Karpas-422 (cell line): ENCODE measurements around the gene OXER1. TPM values are rescaled to one million over a fixed set of nuclear protein-coding genes. Genes with fewer than 3 reads are reported as not detected.

Source experiments
- DNase-seq: peaks from one replicate; pipeline ENCODE4 v3.0.0-alpha.2; 2015
- H2AFZ ChIP-seq: fragments of 200-600 bp; sonication (generic); 2 replicates; pipeline ENCODE4 v1.6.1; 2014; ENCODE audit warnings: antibody characterized with exemption, low read length, mixed read lengths
- H3K27ac ChIP-seq: fragments of 200-600 bp; sonication (generic); 2 replicates; pipeline ENCODE4 v1.5.1; 2014; ENCODE audit warnings: mild to moderate bottlenecking, low read length, moderate library complexity
- H3K27me3 ChIP-seq: fragments of 200-600 bp; sonication (generic); 2 replicates; pipeline ENCODE4 v1.6.1; 2014; ENCODE audit warnings: low read length, mixed read lengths
- H3K36me3 ChIP-seq: fragments of 200-600 bp; sonication (generic); 2 replicates; pipeline ENCODE4 v1.6.1; 2014; ENCODE audit warnings: low read length, mixed read lengths; ENCODE audit not compliant: insufficient read depth
- H3K4me1 ChIP-seq: fragments of 200-600 bp; sonication (generic); 2 replicates; pipeline ENCODE4 v1.6.1; 2014; ENCODE audit warnings: mild to moderate bottlenecking, low read length, mixed read lengths
- H3K4me2 ChIP-seq: fragments of 200-600 bp; sonication (generic); 2 replicates; pipeline ENCODE4 v1.6.1; 2014; ENCODE audit warnings: low read length, low read depth, mild to moderate bottlenecking; ENCODE audit not compliant: poor library complexity, severe bottlenecking
- H3K4me3 ChIP-seq: fragments of 200-600 bp; sonication (generic); 2 replicates; pipeline ENCODE4 v1.5.1; 2014; ENCODE audit warnings: mild to moderate bottlenecking, antibody characterized with exemption, low read length, mixed read lengths
- H3K79me2 ChIP-seq: fragments of 200-600 bp; sonication (generic); 2 replicates; pipeline ENCODE4 v1.6.1; 2014; ENCODE audit warnings: mild to moderate bottlenecking, low read length, mixed read lengths
- H3K9ac ChIP-seq: fragments of 200-600 bp; sonication (generic); 2 replicates; pipeline ENCODE4 v1.6.0; 2014; ENCODE audit warnings: low read length
- H3K9me2 ChIP-seq: fragments of 200-600 bp; sonication (generic), shearing (Covaris generic); replicated peaks from 2 replicates; pipeline ENCODE4 v1.6.0; 2014; ENCODE audit warnings: mild to moderate bottlenecking, low read length, moderate library complexity; ENCODE audit not compliant: insufficient read depth
- H3K9me3 ChIP-seq: fragments of 300-700, 200-600 bp; sonication (generic); 2 replicates; pipeline ENCODE4 v1.6.1; 2014; ENCODE audit warnings: low read length, mixed read lengths
- H4K20me1 ChIP-seq: fragments of 200-600 bp; sonication (generic); 2 replicates; pipeline ENCODE4 v1.6.1; 2014; ENCODE audit warnings: mild to moderate bottlenecking, antibody characterized with exemption, low read length, low read depth; ENCODE audit not compliant: insufficient read depth
- total RNA-seq: library from RNA; depleted of rRNA; stranded (reverse); fragments of >200 nt; shearing (Covaris generic); gene quantifications from 2 replicates; pipeline ENCODE4 v1.2.3, GENCODE V29; 2014; ENCODE audit warnings: low replicate concordance

OXER1 gene
- total RNA-seq, 1 experiment from 2014 or later = not detected

GRCh38 chr2:42725657-42726056, 38.3 kb downstream of the OXER1 start:
- H3K9me3 ChIP-seq = 0 out of 2 replicates have a peak, but pooled peaks cover 3% of the 10 kb centered on the region
- peaks cover 48% of the 10 kb centered on the region for H3K79me2 ChIP-seq
- no peak overlapping the region for H3K4me3 ChIP-seq
- no peaks in the 10 kb centered on the region for H3K27me3 ChIP-seq
- H3K9ac ChIP-seq = no peak overlapping the region
- no peak overlapping the region for H3K4me2 ChIP-seq
- no peaks in the 10 kb centered on the region for H3K9me2 ChIP-seq
- no peak for DNase-seq
- H4K20me1 ChIP-seq = no peaks in the 10 kb centered on the region
- H3K4me1 ChIP-seq = no peaks in the 10 kb centered on the region
- peaks cover 62% of the 10 kb centered on the region for H3K36me3 ChIP-seq
- no peak overlapping the region for H3K27ac ChIP-seq
- H2AFZ ChIP-seq = no peak overlapping the region

- Histone ChIP-seq H3K4me1 (no peaks in the 10 kb centered on the region), H3K79me2 (peaks cover 40% of the 10 kb centered on the region), H3K36me3 (peaks cover 54% of the 10 kb centered on the region), H3K27me3 (no peaks in the 10 kb centered on the region), H3K4me2 (no peak overlapping the region), H3K9me2 (no peaks in the 10 kb centered on the region), H3K9ac (no peak overlapping the region), H3K27ac (no peak overlapping the region), H4K20me1 (no peaks in the 10 kb centered on the region), H3K4me3 (no peak overlapping the region), H2AFZ (no peak overlapping the region), H3K9me3 (no peaks in the 10 kb centered on the region)
- no peak for DNase-seq
Measured at GRCh38 chr2:42724886-42725285, 39.0 kb downstream of the OXER1 start.

GRCh38 chr2:42723465-42723864, 40.5 kb downstream of the OXER1 start:
- H3K9me3 ChIP-seq = no peaks in the 10 kb centered on the region
- no peak overlapping the region for H3K4me2 ChIP-seq
- DNase-seq = no peak
- H3K27ac ChIP-seq = no peak overlapping the region
- no peaks in the 10 kb centered on the region for H3K4me1 ChIP-seq
- peaks cover 28% of the 10 kb centered on the region for H3K79me2 ChIP-seq
- peaks cover 48% of the 10 kb centered on the region for H3K36me3 ChIP-seq
- H3K9me2 ChIP-seq = no peaks in the 10 kb centered on the region
- H4K20me1 ChIP-seq = no peaks in the 10 kb centered on the region
- H3K27me3 ChIP-seq = no peaks in the 10 kb centered on the region
- H3K9ac ChIP-seq = no peak overlapping the region
- no peak overlapping the region for H2AFZ ChIP-seq
- no peak overlapping the region for H3K4me3 ChIP-seq

GRCh38 chr2:42722320-42723190, 41.4 kb downstream of the OXER1 start:
- peaks cover 21% of the 10 kb centered on the region; the same call in 1 of the 2 replicates for H3K79me2 ChIP-seq
- no peak overlapping the region for H3K9ac ChIP-seq
- H3K4me3 ChIP-seq = no peak overlapping the region
- no peaks in the 10 kb centered on the region for H3K4me1 ChIP-seq
- H4K20me1 ChIP-seq = no peaks in the 10 kb centered on the region
- H3K27ac ChIP-seq = no peak overlapping the region
- no peaks in the 10 kb centered on the region for H3K9me2 ChIP-seq
- no peak overlapping the region for H3K4me2 ChIP-seq
- H3K27me3 ChIP-seq = no peaks in the 10 kb centered on the region
- no peak for DNase-seq
- H3K36me3 ChIP-seq = peaks cover 40% of the 10 kb centered on the region
- H2AFZ ChIP-seq = no peak overlapping the region
- H3K9me3 ChIP-seq = no peaks in the 10 kb centered on the region

- H3K36me3 ChIP-seq = peaks cover 38% of the 10 kb centered on the region
- no peaks in the 10 kb centered on the region for H3K27me3 ChIP-seq
- H2AFZ ChIP-seq = no peak overlapping the region
- H3K4me1 ChIP-seq = no peaks in the 10 kb centered on the region
- DNase-seq = no peak
- no peak overlapping the region for H3K4me2 ChIP-seq
- H4K20me1 ChIP-seq = no peaks in the 10 kb centered on the region
- no peaks in the 10 kb centered on the region for H3K9me2 ChIP-seq
- no peak overlapping the region for H3K4me3 ChIP-seq
- H3K27ac ChIP-seq = no peak overlapping the region
- no peak overlapping the region for H3K9ac ChIP-seq
- no peaks in the 10 kb centered on the region for H3K9me3 ChIP-seq
- H3K79me2 ChIP-seq = peaks cover 16% of the 10 kb centered on the region; the same call in 1 of the 2 replicates
Measured at GRCh38 chr2:42721898-42722297, 42.0 kb downstream of the OXER1 start.

GRCh38 chr2:42714686-42715085, 49.2 kb downstream of the OXER1 start:
- no peak for DNase-seq
- no peak overlapping the region for H3K4me2 ChIP-seq
- peaks cover 13% of the 10 kb centered on the region for H3K36me3 ChIP-seq
- H4K20me1 ChIP-seq = no peaks in the 10 kb centered on the region
- H3K9me2 ChIP-seq = no peaks in the 10 kb centered on the region
- no peaks in the 10 kb centered on the region for H3K79me2 ChIP-seq
- H3K9ac ChIP-seq = no peak overlapping the region
- H3K27ac ChIP-seq = no peak overlapping the region
- no peak overlapping the region for H3K4me3 ChIP-seq
- no peak overlapping the region for H2AFZ ChIP-seq
- H3K9me3 ChIP-seq = no peaks in the 10 kb centered on the region
- no peaks in the 10 kb centered on the region for H3K27me3 ChIP-seq
- H3K4me1 ChIP-seq = no peaks in the 10 kb centered on the region

- Histone ChIP-seq H3K4me2 (no peak overlapping the region), H3K9me2 (no peaks in the 10 kb centered on the region), H2AFZ (no peak overlapping the region), H3K27me3 (no peaks in the 10 kb centered on the region), H3K9ac (no peak overlapping the region), H3K27ac (no peak overlapping the region), H4K20me1 (no peaks in the 10 kb centered on the region), H3K4me3 (no peak overlapping the region), H3K4me1 (no peaks in the 10 kb centered on the region), H3K79me2 (no peaks in the 10 kb centered on the region), H3K9me3 (no peaks in the 10 kb centered on the region), H3K36me3 (peaks cover 19% of the 10 kb centered on the region)
- no peak for DNase-seq
Measured at GRCh38 chr2:42713920-42714319, 50.0 kb downstream of the OXER1 start.

- Histone ChIP-seq H3K36me3 (peaks cover 26% of the 10 kb centered on the region), H3K27ac (no peak overlapping the region), H2AFZ (no peak overlapping the region), H3K79me2 (no peaks in the 10 kb centered on the region), H3K9me3 (no peaks in the 10 kb centered on the region), H3K4me2 (no peak overlapping the region), H3K4me1 (no peaks in the 10 kb centered on the region), H3K4me3 (no peak overlapping the region), H3K9me2 (no peaks in the 10 kb centered on the region), H3K9ac (no peak overlapping the region), H4K20me1 (no peaks in the 10 kb centered on the region), H3K27me3 (no peaks in the 10 kb centered on the region)
- no peak for DNase-seq
Measured at GRCh38 chr2:42712934-42713333, 51.0 kb downstream of the OXER1 start.
